Stimulated activated CD4-positive, alpha-beta T cell treated with anti-CD3 and anti-CD28 coated beads, Interleukin-2, amount 100 ng/mL, for 24 hours (primary cell): Measurements from ENCODE around the gene ARMC3.
A peak's percentile ranks its signal among the peaks of the same experiment; 100 is the strongest.
"Not testable (repeated sequence)": the region's sequence is repeated elsewhere in the genome, so short reads cannot be mapped to it uniquely, and the experiment has no call there.

Experiments used
- DNase-seq, 2 donors: peaks; one replicate each; pipeline ENCODE4 v3.0.0-alpha.2; 2020

The ARMC3 gene

GRCh38 chr10:23051855-23052331 is 124.0 kb downstream of the ARMC3 start:
- no peak for DNase-seq

GRCh38 chr10:23053036-23053435 is 125.2 kb downstream of the ARMC3 start:
- no peak for DNase-seq

GRCh38 chr10:23055424-23056185 is 127.8 kb downstream of the ARMC3 start:
- no peak for DNase-seq

GRCh38 chr10:23056186-23056579 is 128.3 kb downstream of the ARMC3 start:
- DNase-seq: no peak

GRCh38 chr10:23058366-23058765 is 130.5 kb downstream of the ARMC3 start:
- no peak for DNase-seq

- no peak for DNase-seq
Observed at GRCh38 chr10:23060918-23061317, 133.1 kb downstream of the ARMC3 start.

GRCh38 chr10:23063045-23063972 is 135.5 kb downstream of the ARMC3 start:
- DNase-seq: no peak

GRCh38 chr10:23063973-23064812 is 136.3 kb downstream of the ARMC3 start:
- DNase-seq: no peak

GRCh38 chr10:23064813-23065114 is 136.9 kb downstream of the ARMC3 start:
- not testable (repeated sequence) for DNase-seq

GRCh38 chr10:23065181-23065948 is 137.5 kb downstream of the ARMC3 start:
- DNase-seq: no peak

- DNase-seq: no peak
Observed at GRCh38 chr10:23067337-23067736, 139.5 kb downstream of the ARMC3 start.

- DNase-seq: peak; percentile 78
Observed at GRCh38 chr10:23067939-23068775, 140.3 kb downstream of the ARMC3 start.

- DNase-seq: no peak
Observed at GRCh38 chr10:23069019-23069815, 141.4 kb downstream of the ARMC3 start.

GRCh38 chr10:23070092-23070912 is 142.4 kb downstream of the ARMC3 start:
- DNase-seq: not testable (repeated sequence)

GRCh38 chr10:23070913-23071218 is 143.0 kb downstream of the ARMC3 start:
- no peak for DNase-seq

- not testable (repeated sequence) for DNase-seq
Observed at GRCh38 chr10:23072593-23072992, 144.7 kb downstream of the ARMC3 start.

- no peak for DNase-seq
Observed at GRCh38 chr10:23073527-23073926, 145.7 kb downstream of the ARMC3 start.

- DNase-seq: no peak
Observed at GRCh38 chr10:23075672-23076071, 147.8 kb downstream of the ARMC3 start.

- DNase-seq: no peak
Observed at GRCh38 chr10:23078114-23078513, 150.3 kb downstream of the ARMC3 start.

- DNase-seq: no peak
Observed at GRCh38 chr10:23079700-23080099, 151.8 kb downstream of the ARMC3 start.
